Measurements from ENCODE around the gene NCOA3.
"Not testable (repeated sequence)": the region's sequence is repeated elsewhere in the genome, so short reads cannot be mapped to it uniquely, and the experiment has no call there.

Gene NCOA3

GRCh38 chr20:47500554-47500953, 1.1 kb upstream of the NCOA3 start:
- no peak for DNase-seq (ENCODE audit: low spot score)

GRCh38 chr20:47501116-47501481, 588 bp upstream of the NCOA3 start:
- DNase-seq (ENCODE audit: low spot score): no peak

GRCh38 chr20:47502271-47503239, 868 bp downstream of the NCOA3 start:
- peak; percentile 37 for DNase-seq (ENCODE audit: low spot score)

- no peak for DNase-seq (ENCODE audit: low spot score)
Measured at GRCh38 chr20:47503685-47504084, 2.0 kb downstream of the NCOA3 start.

- DNase-seq (ENCODE audit: low spot score): no peak
Measured at GRCh38 chr20:47506335-47506734, 4.6 kb downstream of the NCOA3 start.

- DNase-seq (ENCODE audit: low spot score): no peak
Measured at GRCh38 chr20:47506850-47507249, 5.2 kb downstream of the NCOA3 start.

GRCh38 chr20:47507275-47507981, 5.7 kb downstream of the NCOA3 start:
- DNase-seq (ENCODE audit: low spot score): not testable (repeated sequence)

GRCh38 chr20:47508278-47508677, 6.6 kb downstream of the NCOA3 start:
- DNase-seq (ENCODE audit: low spot score): no peak

GRCh38 chr20:47509104-47509661, 7.5 kb downstream of the NCOA3 start:
- no peak for DNase-seq (ENCODE audit: low spot score)

- no peak for DNase-seq (ENCODE audit: low spot score)
Measured at GRCh38 chr20:47509685-47510084, 8.0 kb downstream of the NCOA3 start.

GRCh38 chr20:47515843-47516242, 14.2 kb downstream of the NCOA3 start:
- no peak for DNase-seq (ENCODE audit: low spot score)

GRCh38 chr20:47521059-47521808, 19.5 kb downstream of the NCOA3 start:
- DNase-seq (ENCODE audit: low spot score): no peak

- DNase-seq (ENCODE audit: low spot score): no peak
Measured at GRCh38 chr20:47524015-47524784, 22.5 kb downstream of the NCOA3 start.

- no peak for DNase-seq (ENCODE audit: low spot score)
Measured at GRCh38 chr20:47527004-47527800, 25.5 kb downstream of the NCOA3 start.

GRCh38 chr20:47529840-47530239, 28.2 kb downstream of the NCOA3 start:
- DNase-seq (ENCODE audit: low spot score): peak; percentile 50

GRCh38 chr20:47531458-47531857, 29.8 kb downstream of the NCOA3 start:
- no peak for DNase-seq (ENCODE audit: low spot score)

GRCh38 chr20:47532002-47532401, 30.3 kb downstream of the NCOA3 start:
- no peak for DNase-seq (ENCODE audit: low spot score)

GRCh38 chr20:47533518-47534062, 31.9 kb downstream of the NCOA3 start:
- no peak for DNase-seq (ENCODE audit: low spot score)

GRCh38 chr20:47534405-47534804, 32.7 kb downstream of the NCOA3 start:
- DNase-seq (ENCODE audit: low spot score): no peak

GRCh38 chr20:47535088-47535487, 33.4 kb downstream of the NCOA3 start:
- DNase-seq (ENCODE audit: low spot score): no peak
